HepG2 (cell line): ENCODE data around the gene CACNA1G. TPM values are rescaled to one million over a fixed set of nuclear protein-coding genes. Genes with fewer than 3 reads are reported as not detected.

ENCODE experiments used
- CAMTA2 ChIP-seq: sonication (generic); formaldehyde crosslinking; IDR thresholded peaks from 2 replicates; pipeline ENCODE4 v1.4.0; 2020; ENCODE audit warnings: mild to moderate bottlenecking, missing genetic modification reagents, borderline replicate concordance
- CC2D1A ChIP-seq: sonication (generic); formaldehyde crosslinking; IDR thresholded peaks from 2 replicates; pipeline ENCODE4 v1.8.1; 2023; ENCODE audit warnings: mild to moderate bottlenecking, missing genetic modification reagents
- CERS6 ChIP-seq: sonication (generic); formaldehyde crosslinking; IDR thresholded peaks from 2 replicates; pipeline ENCODE4 v1.5.0; 2020; ENCODE audit warnings: missing genetic modification reagents
- CTCF ChIP-seq: sonication (generic); formaldehyde crosslinking; IDR thresholded peaks from 2 replicates; pipeline ENCODE4 v1.5.0; 2020; ENCODE audit warnings: mild to moderate bottlenecking, missing genetic modification reagents, moderate library complexity
- EED ChIP-seq: sonication (generic); formaldehyde crosslinking; IDR thresholded peaks from 2 replicates; pipeline ENCODE4 v1.5.0; 2020; ENCODE audit warnings: mild to moderate bottlenecking, missing genetic modification reagents
- IRX3 ChIP-seq: sonication (generic); formaldehyde crosslinking; IDR thresholded peaks from 2 replicates; pipeline ENCODE4 v1.8.1; 2023; ENCODE audit warnings: mild to moderate bottlenecking, low read depth, missing genetic modification reagents, borderline replicate concordance
- NFE2L1 ChIP-seq: sonication (generic); formaldehyde crosslinking; IDR thresholded peaks from 2 replicates; pipeline ENCODE4 v1.4.0; 2020; ENCODE audit warnings: missing genetic modification reagents, mild to moderate bottlenecking, borderline replicate concordance
- PBX3 ChIP-seq: sonication (generic); formaldehyde crosslinking; IDR thresholded peaks from 2 replicates; pipeline ENCODE4 v1.8.1; 2023; ENCODE audit warnings: missing genetic modification reagents, inconsistent platforms, borderline replicate concordance
- TCF12 ChIP-seq, 2 experiments: fragments of 450-650 bp in 1 of 2; sonication (generic) in 1 of 2; formaldehyde crosslinking in 1 of 2; IDR thresholded peaks; 2 replicates each; pipeline versions ENCODE4 v1.6.1 to v1.8.0; 2017 to 2022; ENCODE audit warnings: antibody characterized with exemption in 1 of 2, mild to moderate bottlenecking in 1 of 2, missing genetic modification reagents in 1 of 2, moderate library complexity in 1 of 2
- THRA ChIP-seq: sonication (generic); formaldehyde crosslinking; IDR thresholded peaks from 2 replicates; pipeline ENCODE4 v1.4.0; 2020; ENCODE audit warnings: missing genetic modification reagents, borderline replicate concordance
- ZBTB39 ChIP-seq: sonication (generic); formaldehyde crosslinking; IDR thresholded peaks from 2 replicates; pipeline ENCODE4 v1.5.0; 2020; ENCODE audit warnings: missing genetic modification reagents
- ZFAT ChIP-seq: sonication (generic); formaldehyde crosslinking; conservative IDR thresholded peaks from 2 replicates; pipeline ENCODE4 v1.8.1; 2023; ENCODE audit warnings: missing genetic modification reagents, inconsistent platforms
- ZNF17 ChIP-seq: sonication (generic); formaldehyde crosslinking; IDR thresholded peaks from 2 replicates; pipeline ENCODE4 v1.5.0; 2020; ENCODE audit warnings: mild to moderate bottlenecking, missing genetic modification reagents
- ZNF672 ChIP-seq: sonication (generic); formaldehyde crosslinking; IDR thresholded peaks from 2 replicates; pipeline ENCODE4 v1.8.1; 2022; ENCODE audit warnings: missing genetic modification reagents
- ZNF75D ChIP-seq: sonication (generic); formaldehyde crosslinking; IDR thresholded peaks from 2 replicates; pipeline ENCODE4 v1.8.1; 2023; ENCODE audit warnings: missing genetic modification reagents, mild to moderate bottlenecking, borderline replicate concordance
- polyA plus RNA-seq, 8 experiments: library from polyadenylated mRNA; depleted of rRNA in 3 of 8; stranded (reverse) in 7 of 8; unstranded in 1 of 8; fragments of >200 nt; fragmentation: Illumina TruSeq in 4 of 8; extraction: Trizol in 4 of 8; gene quantifications; 2 replicates each; pipeline versions ENCODE4 v1.2.1 to v1.2.3, GENCODE V29; 2011 to 2016; ENCODE audit warnings: low read depth in 4 of 8, missing spikeins in 1 of 8, mixed read lengths in 1 of 8; ENCODE audit not compliant: insufficient read depth in 1 of 8
- total RNA-seq, 5 experiments: library from RNA; depleted of rRNA; stranded (reverse); fragments of >200 nt; fragmentation: Illumina TruSeq; extraction: Trizol; gene quantifications; 2 replicates each; pipeline ENCODE4 v1.2.3, GENCODE V29; 2016; ENCODE audit warnings: low read depth in 1 of 5

The CACNA1G gene
- total and polyA plus RNA-seq, 2 of the 13 experiments (the other 11 are each of a cell fraction or from before 2014, with no cell fraction given), result 0.02 TPM; not detected in 1

- TF ChIP-seq CTCF (CRISPR knock-in tag) (0 out of 2 replicates have a peak, but pooled peaks have one; percentile 0), NFE2L1 (CRISPR knock-in tag) (no peak), EED (peak; percentile 88; the same call in 1 of the 2 replicates), THRA (CRISPR knock-in tag) (no peak), ZFAT (CRISPR knock-in tag) (peak; percentile 64; the same call in 1 of the 2 replicates), ZNF75D (CRISPR knock-in tag) (no peak), TCF12 (IDR thresholded peaks at IDR 0.05) (no peak), TCF12 (CRISPR knock-in tag; IDR thresholded peaks at IDR 0.05) (0 out of 2 replicates have a peak, but pooled peaks have one; percentile 17), ZNF672 (CRISPR knock-in tag) (no peak), PBX3 (CRISPR knock-in tag) (no peak), CERS6 (CRISPR knock-in tag) (no peak), ZNF17 (no peak), CC2D1A (CRISPR knock-in tag) (no peak), ZBTB39 (CRISPR knock-in tag) (peak; percentile 62; the same call in 1 of the 2 replicates), CAMTA2 (CRISPR knock-in tag) (no peak), IRX3 (no peak)
These were observed 75.7 kb downstream of the CACNA1G start (continued) for GRCh38 chr17:50635982-50636803.
